H1 (cell line): ENCODE data around the gene PINK1. TPM values are rescaled to one million over a fixed set of nuclear protein-coding genes. Genes with fewer than 3 reads are reported as not detected.

Experiments used
- BCL11A ChIP-seq, 2 experiments: IDR thresholded peaks; one replicate each; pipeline ENCODE4 v1.6.1; 2011; ENCODE audit warnings: low read depth in 2 of 2, low read length in 2 of 2, mild to moderate bottlenecking in 2 of 2
- CTCF ChIP-seq, 3 experiments: IDR thresholded peaks; 1 replicate in 2 of 3; 2 replicates in 1 of 3; pipeline versions ENCODE4 v1.5.1 to v1.6.1; 2011; ENCODE audit warnings: low read length in 3 of 3, mild to moderate bottlenecking in 3 of 3, inconsistent platforms in 2 of 3, low read depth in 1 of 3, moderate library complexity in 1 of 3; ENCODE audit not compliant: insufficient read depth in 1 of 3; ENCODE audit errors: control extremely low read depth in 1 of 3
- KDM4A ChIP-seq: IDR thresholded peaks from one replicate; pipeline ENCODE4 v1.7.1; 2012; ENCODE audit warnings: low read depth, mild to moderate bottlenecking, moderate library complexity, low read length, inconsistent platforms; ENCODE audit not compliant: severe bottlenecking
- RAD21 ChIP-seq, 2 experiments: IDR thresholded peaks in 1 of 2; conservative IDR thresholded peaks in 1 of 2; 2 replicates each; pipeline ENCODE4 v1.6.1; 2011; ENCODE audit warnings: low read depth in 2 of 2, low read length in 2 of 2, improper control_type of control experiment in 1 of 2, inconsistent platforms in 1 of 2, mild to moderate bottlenecking in 1 of 2, moderate library complexity in 1 of 2
- SP4 ChIP-seq: IDR thresholded peaks from 2 replicates; pipeline ENCODE4 v1.6.1; 2012; ENCODE audit warnings: low read length, inconsistent platforms
- SUZ12 ChIP-seq: fragments of 200-600 bp; sonication (generic); IDR thresholded peaks from 2 replicates; pipeline ENCODE4 v1.6.1; 2012; ENCODE audit warnings: mild to moderate bottlenecking, inconsistent platforms, low read length, moderate library complexity, mixed read lengths
- YY1 ChIP-seq: IDR thresholded peaks from 2 replicates; pipeline ENCODE4 v1.6.1; 2011; ENCODE audit warnings: low read depth, mild to moderate bottlenecking, low read length
- polyA plus RNA-seq, 7 experiments: library from polyadenylated mRNA; depleted of rRNA in 3 of 7; stranded (reverse) in 5 of 7; unstranded in 2 of 7; fragments of >200 nt in 5 of 7; fragments of 200-250 nt in 2 of 7; gene quantifications; 1 replicate in 5 of 7; 2 replicates in 1 of 7; 4 replicates in 1 of 7; pipeline versions ENCODE4 v1.2.1 to v1.2.3, GENCODE V29; 2011 to 2013; ENCODE audit warnings: missing spikeins in 2 of 7, mixed read lengths in 2 of 7
- total RNA-seq: library from RNA; stranded (reverse); fragmentation: NEBNext Ultra II Directional; extraction: Animal tissue kit (Norgen Biotek cat#: 25700); gene quantifications from 2 replicates; pipeline ENCODE4 v1.2.1, GENCODE V29; 2021

PINK1 gene
- total and polyA plus RNA-seq, 2 of the 8 experiments (the other 6 are each of a cell fraction or from before 2014, with no cell fraction given): 16.1 to 19.3 TPM

GRCh38 chr1:20689645-20690056 is 56.4 kb downstream of the PINK1 start (continued):
- TF ChIP-seq SUZ12: no peak
- no peak for TF ChIP-seq SP4
- no peak for TF ChIP-seq CTCF (IDR thresholded peaks at IDR 0.05; ENCODE audit: control extremely low read depth in 1 of 3, insufficient read depth in 1 of 3, low read depth in 1 of 3, low read length in 3 of 3)
- TF ChIP-seq YY1: no peak
- no peak for TF ChIP-seq RAD21 (IDR thresholded peaks at IDR 0.05 in 1 of 2, conservative IDR thresholded peaks at IDR 0.05 in 1 of 2; ENCODE audit: low read depth in 2 of 2, low read length in 2 of 2)
- no peak for TF ChIP-seq BCL11A (IDR thresholded peaks at IDR 0.05; ENCODE audit: low read depth in 2 of 2, low read length in 2 of 2)
- no peak for TF ChIP-seq KDM4A
